GM18498 (cell line): ENCODE results near the gene PEX11A.

ENCODE experiments used
- ATAC-seq: cut with Tn5 transposase; IDR thresholded peaks from one replicate; pipeline ENCODE4 v1.9.1; 2021; ENCODE audit warnings: mild to moderate bottlenecking, moderate library complexity; ENCODE audit not compliant: unreplicated experiment

PEX11A gene

GRCh38 chr15:89656116-89656815 lies 34.3 kb downstream of the PEX11A start:
- ATAC-seq, result no peak

- ATAC-seq, result peak; percentile 86
Observed at GRCh38 chr15:89654847-89655805, 35.4 kb downstream of the PEX11A start, which contains the start of gene KIF7. Gene KIF7, minus strand, starts transcription at chr15:89655467. Its CDS starts 2,537 bp downstream, at chr15:89652930.

GRCh38 chr15:89654301-89654761 lies 36.2 kb downstream of the PEX11A start:
- ATAC-seq, result no peak

GRCh38 chr15:89653578-89653977 lies 37.0 kb downstream of the PEX11A start:
- ATAC-seq, result no peak

GRCh38 chr15:89652666-89653065 lies 37.9 kb downstream of the PEX11A start:
- no peak for ATAC-seq

GRCh38 chr15:89652131-89652530 lies 38.4 kb downstream of the PEX11A start:
- ATAC-seq, result no peak

GRCh38 chr15:89649716-89650115 lies 40.8 kb downstream of the PEX11A start:
- no peak for ATAC-seq

- no peak for ATAC-seq
Observed at GRCh38 chr15:89649013-89649625, 41.4 kb downstream of the PEX11A start.

GRCh38 chr15:89648106-89649012 lies 42.2 kb downstream of the PEX11A start:
- ATAC-seq, result no peak

GRCh38 chr15:89647191-89647851 lies 43.2 kb downstream of the PEX11A start:
- ATAC-seq, result no peak

GRCh38 chr15:89646416-89647141 lies 44.0 kb downstream of the PEX11A start:
- ATAC-seq, result no peak

GRCh38 chr15:89645680-89646079 lies 44.9 kb downstream of the PEX11A start:
- no peak for ATAC-seq

- no peak for ATAC-seq
Observed at GRCh38 chr15:89642106-89642505, 48.4 kb downstream of the PEX11A start.

- no peak for ATAC-seq
Observed at GRCh38 chr15:89641053-89641452, 49.5 kb downstream of the PEX11A start.

GRCh38 chr15:89640245-89640644 lies 50.3 kb downstream of the PEX11A start:
- no peak for ATAC-seq

GRCh38 chr15:89633585-89633984 lies 57.0 kb downstream of the PEX11A start:
- ATAC-seq, result no peak

- no peak for ATAC-seq
Observed at GRCh38 chr15:89632563-89633430, 57.8 kb downstream of the PEX11A start.

GRCh38 chr15:89631902-89632264 lies 58.7 kb downstream of the PEX11A start:
- no peak for ATAC-seq
